ENCODE results near the gene OPN4. TPM values are rescaled to one million over a fixed set of nuclear protein-coding genes. Genes with fewer than 3 reads are reported as not detected.

Gene OPN4
- total RNA-seq, 1 experiment from 2014 or later, result not detected

GRCh38 chr10:86670876-86671275 lies 16.5 kb downstream of the OPN4 start:
- H3K9me3 Mint-ChIP-seq (ENCODE audit: unreplicated experiment), result no peaks in the 10 kb centered on the region
- no peaks in the 10 kb centered on the region for H3K27me3 Mint-ChIP-seq (ENCODE audit: insufficient read depth, unreplicated experiment)
- ChIA-PET POLR2A (no interaction called here), CTCF (interaction anchor here (0.6 to 0.7 kb wide), 2 partner anchors 17 to 29 kb away, joined by 3 read pairs; no protein-coding TSS in a partner anchor)
- no peak overlapping the region for H3K27ac Mint-ChIP-seq (ENCODE audit: low read depth, unreplicated experiment)
- no peaks in the 10 kb centered on the region for H3K36me3 Mint-ChIP-seq (ENCODE audit: insufficient read depth, unreplicated experiment)
- no peak for TF ChIP-seq CTCF (IDR thresholded peaks at IDR 0.05; ENCODE audit: unreplicated experiment)
- peaks cover 7% of the 10 kb centered on the region for H3K4me1 Mint-ChIP-seq (ENCODE audit: insufficient read depth, unreplicated experiment)
- no TSS peak for BruUV-seq (replicated peaks)
- intact Hi-C loops (cut with micrococcal nuclease), result no loop called here
- H3K4me3 Mint-ChIP-seq (ENCODE audit: unreplicated experiment), result no peak overlapping the region
- no peak for DNase-seq (ENCODE audit: unreplicated experiment)

DNA sequence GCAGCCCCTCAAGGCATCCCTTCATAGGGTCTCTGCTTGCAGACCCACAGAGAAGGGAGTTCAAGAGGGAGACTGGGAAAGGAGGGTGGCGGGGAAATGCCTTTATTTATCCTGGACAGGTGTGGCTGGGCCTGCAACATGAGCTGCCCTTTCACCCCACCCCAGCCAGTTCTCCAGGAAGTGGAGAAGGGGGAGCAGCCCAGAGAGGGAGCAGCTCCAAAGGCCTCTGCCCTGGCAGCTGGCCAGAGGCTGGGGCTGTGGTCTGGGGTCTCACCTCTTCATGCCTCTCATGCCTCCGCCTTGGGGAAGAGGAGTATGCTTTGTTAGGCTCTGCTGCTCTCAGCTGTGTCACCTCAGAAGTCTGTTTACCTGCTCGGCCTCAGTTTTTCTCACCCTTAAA lies 17.1 kb downstream of the OPN4 start:
- CTCF ChIA-PET, result interaction anchor here (0.6 to 0.7 kb wide), 2 partner anchors 29 to 228 kb away, joined by 3 to 4 read pairs; no protein-coding TSS in a partner anchor
- intact Hi-C loops (cut with micrococcal nuclease), result no loop called here

DNA sequence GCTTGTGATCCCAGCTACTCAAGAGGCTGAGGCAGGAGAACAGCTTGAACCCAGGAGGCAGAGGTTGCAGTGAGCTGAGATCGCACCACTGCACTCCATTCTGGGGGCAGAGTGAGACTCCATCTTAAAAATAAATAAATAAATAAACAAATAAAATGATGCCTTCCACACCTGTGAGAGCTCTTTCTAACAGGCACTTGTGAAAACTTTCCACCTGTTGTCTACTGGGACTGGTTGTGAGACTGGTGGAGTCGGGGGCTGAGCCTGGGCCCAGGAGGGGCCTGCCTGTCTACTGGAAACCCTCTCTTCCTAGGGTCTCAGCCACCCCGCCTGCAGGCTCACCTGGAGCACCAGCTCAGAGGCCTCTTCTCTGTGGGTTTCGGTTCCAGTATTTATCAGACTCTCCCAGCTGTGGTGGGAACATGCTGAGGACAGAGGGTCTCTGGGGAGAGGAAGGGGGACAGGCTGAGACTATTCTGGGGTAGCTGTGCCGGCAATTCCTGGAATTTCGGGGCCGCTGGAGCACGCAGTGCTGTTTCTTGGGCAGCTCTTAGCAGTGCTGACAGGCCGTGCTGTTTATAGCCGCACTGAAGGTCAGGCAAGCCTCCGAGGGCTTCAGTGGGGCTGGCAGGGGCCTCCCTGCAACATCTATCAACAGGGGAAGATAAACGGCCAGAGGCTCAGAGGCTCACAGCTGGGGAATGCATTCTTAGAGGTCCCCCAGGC lies 17.8 kb downstream of the OPN4 start:
- no TSS peak for BruUV-seq (replicated peaks)
- no peak overlapping the region for H3K4me3 Mint-ChIP-seq (ENCODE audit: unreplicated experiment)
- peaks cover 7% of the 10 kb centered on the region for H3K4me1 Mint-ChIP-seq (ENCODE audit: insufficient read depth, unreplicated experiment)
- H3K27me3 Mint-ChIP-seq (ENCODE audit: insufficient read depth, unreplicated experiment), result no peaks in the 10 kb centered on the region
- no peaks in the 10 kb centered on the region for H3K9me3 Mint-ChIP-seq (ENCODE audit: unreplicated experiment)
- no peak for DNase-seq (ENCODE audit: unreplicated experiment)
- ChIA-PET POLR2A (no interaction called here), CTCF (interaction anchor here (0.6 kb wide), 2 partner anchors 228 to 234 kb away, joined by 3 to 4 read pairs; no protein-coding TSS in a partner anchor)
- no peak overlapping the region for H3K27ac Mint-ChIP-seq (ENCODE audit: low read depth, unreplicated experiment)
- intact Hi-C loops (cut with micrococcal nuclease), result no loop called here
- no peak for TF ChIP-seq CTCF (IDR thresholded peaks at IDR 0.05; ENCODE audit: unreplicated experiment)
- no peaks in the 10 kb centered on the region for H3K36me3 Mint-ChIP-seq (ENCODE audit: insufficient read depth, unreplicated experiment)

More for the DNA sequence above, 17.1 kb downstream of the OPN4 start:
- BruUV-seq (replicated peaks), result no TSS peak
- POLR2A ChIA-PET, result no interaction called here
- Mint-ChIP-seq H3K36me3 (ENCODE audit: insufficient read depth, unreplicated experiment) (no peaks in the 10 kb centered on the region), H3K9me3 (ENCODE audit: unreplicated experiment) (no peaks in the 10 kb centered on the region), H3K4me3 (ENCODE audit: unreplicated experiment) (no peak overlapping the region), H3K4me1 (ENCODE audit: insufficient read depth, unreplicated experiment) (peaks cover 7% of the 10 kb centered on the region), H3K27me3 (ENCODE audit: insufficient read depth, unreplicated experiment) (no peaks in the 10 kb centered on the region), H3K27ac (ENCODE audit: low read depth, unreplicated experiment) (no peak overlapping the region)
- no peak for TF ChIP-seq CTCF (IDR thresholded peaks at IDR 0.05; ENCODE audit: unreplicated experiment)
- no peak for DNase-seq (ENCODE audit: unreplicated experiment)

DNA sequence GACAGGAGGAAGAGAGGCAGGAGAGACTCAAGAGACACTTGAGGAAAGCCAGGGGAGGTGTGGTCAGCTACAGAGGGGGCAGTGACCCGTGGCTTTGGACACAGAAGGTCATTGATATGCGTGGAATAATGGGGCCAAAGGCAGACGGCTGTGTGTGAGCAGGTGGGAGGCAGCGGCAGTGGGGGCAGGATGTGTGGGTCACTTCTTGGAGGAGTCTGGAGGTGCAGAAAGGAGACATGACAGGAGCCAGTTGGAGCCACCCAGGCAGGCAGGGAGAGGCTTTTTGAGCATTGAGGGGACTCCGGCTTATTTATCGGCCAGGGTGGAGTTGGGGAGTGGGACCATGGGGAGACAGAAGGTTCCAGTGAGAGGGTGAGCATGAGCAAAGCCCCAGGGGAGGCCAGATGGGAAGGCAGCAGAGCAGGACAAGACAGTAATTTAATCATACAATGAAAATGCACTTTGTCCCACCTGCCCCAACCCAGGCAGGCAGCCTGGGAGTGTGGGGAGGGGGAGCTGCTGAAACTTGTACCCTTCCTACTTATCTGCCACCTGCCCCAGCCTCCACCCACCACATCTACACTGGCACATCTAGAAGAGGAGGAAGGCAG lies 19.0 kb downstream of the OPN4 start:
- DNase-seq (ENCODE audit: unreplicated experiment), result no peak
- H3K9me3 Mint-ChIP-seq (ENCODE audit: unreplicated experiment), result no peaks in the 10 kb centered on the region
- BruUV-seq (replicated peaks), result no TSS peak
- intact Hi-C loops (cut with micrococcal nuclease), result no loop called here
- peaks cover under 1% of the 10 kb centered on the region for H3K4me1 Mint-ChIP-seq (ENCODE audit: insufficient read depth, unreplicated experiment)
- TF ChIP-seq CTCF (IDR thresholded peaks at IDR 0.05; ENCODE audit: unreplicated experiment), result no peak
- POLR2A ChIA-PET, result no interaction called here
- H3K27me3 Mint-ChIP-seq (ENCODE audit: insufficient read depth, unreplicated experiment), result no peaks in the 10 kb centered on the region
- no peak overlapping the region for H3K27ac Mint-ChIP-seq (ENCODE audit: low read depth, unreplicated experiment)
- H3K36me3 Mint-ChIP-seq (ENCODE audit: insufficient read depth, unreplicated experiment), result no peaks in the 10 kb centered on the region
- no peak overlapping the region for H3K4me3 Mint-ChIP-seq (ENCODE audit: unreplicated experiment)
- CTCF ChIA-PET, result no interaction called here
